GM12865 (cell line): ENCODE data around the gene SOX30.
A peak's percentile ranks its signal among the peaks of the same experiment; 100 is the strongest.

Experiments
- DNase-seq: peaks from one replicate; pipeline ENCODE4 v3.0.0; 2010; ENCODE audit warnings: low read depth
- H3K4me3 ChIP-seq: 2 replicates; pipeline ENCODE4 v1.5.1; 2011; ENCODE audit warnings: mild to moderate bottlenecking, low read depth, low read length, control low read depth
- TF ChIP-seq, protein P1 (sequence below): IDR thresholded peaks from 2 replicates; pipeline ENCODE4 v1.5.1; 2011; ENCODE audit warnings: low read length, control low read depth, low read depth, inconsistent platforms; ENCODE audit not compliant: insufficient read depth; ENCODE audit errors: missing control alignments

Gene SOX30

GRCh38 chr5:157584628-157585027 lies 67.6 kb downstream of the SOX30 start:
- H3K4me3 ChIP-seq = no peak overlapping the region

DNA sequence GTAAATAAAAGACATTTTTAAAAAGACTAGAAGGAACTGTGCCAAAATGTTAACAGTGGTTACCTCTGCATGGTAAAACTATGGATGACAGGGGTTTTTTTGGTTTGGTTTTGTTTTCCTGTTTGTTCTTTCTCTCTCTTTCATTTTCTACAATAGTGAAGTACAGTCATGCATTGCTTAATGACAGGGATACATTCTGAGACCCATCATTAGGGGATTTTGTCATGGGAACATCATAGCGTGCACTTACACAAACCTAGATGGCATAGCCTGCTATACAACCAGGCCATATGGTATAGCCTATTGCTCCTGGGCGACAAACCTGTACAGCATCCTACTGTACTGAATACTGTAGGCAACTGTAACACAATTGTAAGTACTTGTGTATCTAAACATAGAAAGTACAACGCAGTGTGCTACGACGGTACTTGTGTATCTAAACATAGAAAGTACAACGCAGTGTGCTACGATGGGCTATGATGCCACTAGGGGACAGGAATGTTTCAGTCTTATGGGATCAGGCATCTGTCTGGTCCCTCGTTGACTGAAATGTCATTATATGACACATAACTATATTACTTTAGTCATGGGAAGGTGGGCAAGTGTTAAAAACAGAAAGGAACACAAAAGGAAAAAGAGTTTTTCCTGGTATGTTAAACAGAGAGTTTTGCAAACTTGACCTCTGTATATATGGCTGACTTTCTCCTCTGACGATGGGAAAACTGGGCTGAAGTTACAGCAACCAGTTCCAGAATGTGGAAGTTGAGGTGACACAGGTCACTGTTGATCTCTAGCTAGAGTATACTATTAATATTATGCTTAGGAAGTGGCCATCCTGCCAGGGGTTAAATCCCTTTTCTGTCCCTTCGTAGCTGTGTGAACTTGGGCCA lies 69.3 kb downstream of the SOX30 start:
- no peak overlapping the region for H3K4me3 ChIP-seq
- TF ChIP-seq, protein P1, sequence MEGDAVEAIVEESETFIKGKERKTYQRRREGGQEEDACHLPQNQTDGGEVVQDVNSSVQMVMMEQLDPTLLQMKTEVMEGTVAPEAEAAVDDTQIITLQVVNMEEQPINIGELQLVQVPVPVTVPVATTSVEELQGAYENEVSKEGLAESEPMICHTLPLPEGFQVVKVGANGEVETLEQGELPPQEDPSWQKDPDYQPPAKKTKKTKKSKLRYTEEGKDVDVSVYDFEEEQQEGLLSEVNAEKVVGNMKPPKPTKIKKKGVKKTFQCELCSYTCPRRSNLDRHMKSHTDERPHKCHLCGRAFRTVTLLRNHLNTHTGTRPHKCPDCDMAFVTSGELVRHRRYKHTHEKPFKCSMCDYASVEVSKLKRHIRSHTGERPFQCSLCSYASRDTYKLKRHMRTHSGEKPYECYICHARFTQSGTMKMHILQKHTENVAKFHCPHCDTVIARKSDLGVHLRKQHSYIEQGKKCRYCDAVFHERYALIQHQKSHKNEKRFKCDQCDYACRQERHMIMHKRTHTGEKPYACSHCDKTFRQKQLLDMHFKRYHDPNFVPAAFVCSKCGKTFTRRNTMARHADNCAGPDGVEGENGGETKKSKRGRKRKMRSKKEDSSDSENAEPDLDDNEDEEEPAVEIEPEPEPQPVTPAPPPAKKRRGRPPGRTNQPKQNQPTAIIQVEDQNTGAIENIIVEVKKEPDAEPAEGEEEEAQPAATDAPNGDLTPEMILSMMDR = no peak
- peak; percentile 71 for DNase-seq

More at GRCh38 chr5:157584628-157585027, 67.6 kb downstream of the SOX30 start:
- no peak for DNase-seq
- TF ChIP-seq, protein P1 = no peak

DNA sequence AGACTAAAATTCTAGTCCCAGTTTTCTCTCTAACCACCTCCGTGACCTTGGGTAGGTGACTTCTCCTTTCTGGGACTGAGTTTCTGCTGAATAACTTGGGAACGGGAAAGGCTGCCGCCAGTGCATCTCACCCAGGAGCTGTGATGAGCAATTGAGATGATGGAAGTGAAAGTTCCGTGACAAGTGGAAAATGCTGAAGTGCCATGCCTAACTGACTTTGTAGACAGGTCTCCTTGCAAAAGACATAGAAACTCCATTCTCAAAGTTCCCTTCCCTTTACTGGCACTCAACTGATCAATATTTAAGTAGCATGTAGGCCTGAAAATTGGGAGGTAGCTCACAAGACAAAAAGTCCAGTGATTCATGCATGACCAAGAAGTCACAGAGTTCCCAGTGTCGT lies 70.3 kb downstream of the SOX30 start:
- DNase-seq = no peak
- no peak overlapping the region for H3K4me3 ChIP-seq
- TF ChIP-seq, protein P1 = no peak

- TF ChIP-seq, protein P1 = no peak
- H3K4me3 ChIP-seq = no peak overlapping the region
- DNase-seq = no peak
Measured at GRCh38 chr5:157578079-157578780, 74.0 kb downstream of the SOX30 start.

DNA sequence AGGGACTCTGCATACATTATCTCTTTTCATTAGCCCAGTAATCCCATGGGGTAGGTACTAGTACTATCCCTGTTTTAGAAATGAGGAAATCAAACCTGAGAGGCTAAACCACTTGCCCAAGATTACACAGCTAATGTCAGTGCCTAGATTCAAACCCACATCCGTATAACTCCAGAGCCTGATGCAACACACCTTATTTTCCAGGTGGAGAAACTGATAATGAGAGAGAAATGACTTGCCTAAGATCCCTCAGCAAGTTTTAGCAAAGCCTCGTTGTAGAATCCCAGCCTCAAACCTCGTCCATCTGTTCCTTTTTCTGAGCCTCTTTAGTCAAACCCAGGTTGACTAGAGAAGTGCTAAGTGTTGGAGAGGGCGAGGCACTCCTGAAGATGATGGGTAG lies 75.6 kb downstream of the SOX30 start:
- no peak for DNase-seq
- H3K4me3 ChIP-seq = no peak overlapping the region
- TF ChIP-seq, protein P1 = no peak
